ENCODE results near the gene ATP6V1B1. TPM values are rescaled to one million over a fixed set of nuclear protein-coding genes. Genes with fewer than 3 reads are reported as not detected.
A peak's percentile ranks its signal among the peaks of the same experiment; 100 is the strongest.

Gene ATP6V1B1
- total and polyA plus RNA-seq, 2 of the 13 experiments (the other 11 are each of a cell fraction or from before 2014, with no cell fraction given): 0.58 to 1.6 TPM

DNA sequence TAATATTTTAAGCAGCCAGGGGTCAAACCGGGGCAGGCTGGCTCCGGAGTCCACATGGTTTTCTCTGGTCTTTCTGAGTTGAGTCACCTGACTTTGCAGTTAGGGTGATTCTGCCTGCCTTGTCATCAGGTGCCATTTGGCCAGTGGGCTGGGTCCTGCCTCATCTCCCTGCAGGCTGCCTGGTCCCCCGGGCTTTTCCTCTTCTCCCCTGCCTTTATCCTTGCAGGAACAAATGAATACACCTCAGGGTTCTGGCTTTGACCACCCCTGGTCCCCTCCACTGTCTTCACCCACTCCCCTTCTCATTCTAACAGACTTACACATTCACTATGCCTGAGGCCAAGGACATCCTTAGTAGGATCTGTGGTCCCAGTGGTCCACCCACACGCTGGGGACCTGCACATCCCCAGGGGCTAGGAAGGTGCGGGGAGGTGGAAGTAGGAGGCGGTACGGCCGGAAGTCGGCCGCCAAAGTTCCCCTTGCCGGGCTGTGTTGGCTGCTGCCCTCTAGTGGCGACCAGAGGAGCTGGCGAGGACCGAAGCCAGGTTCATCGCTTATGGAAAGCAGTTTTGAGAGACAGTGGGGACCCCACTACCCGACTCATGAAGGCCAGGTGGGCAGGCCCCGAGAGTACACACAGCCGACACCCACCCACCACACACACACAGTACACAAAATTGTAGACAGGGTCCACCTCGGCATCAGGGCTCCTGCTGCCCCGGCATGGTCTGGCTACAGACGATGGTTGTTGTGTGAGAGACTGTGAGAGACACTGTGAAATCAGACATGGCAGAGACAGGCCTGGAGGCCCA lies 65.3 kb downstream of the ATP6V1B1 start (continued):
- no peak for TF ChIP-seq TAF15 (IDR thresholded peaks at IDR 0.05; ENCODE audit: low read depth, low read length, poor library complexity, severe bottlenecking)
- no peak for TF ChIP-seq ZSCAN20 (CRISPR knock-in tag; IDR thresholded peaks at IDR 0.05; ENCODE audit: borderline replicate concordance)
- no peak for TF ChIP-seq ZSCAN29 (CRISPR knock-in tag; conservative IDR thresholded peaks at IDR 0.05)
- no peak for TF ChIP-seq HNRNPH1 (optimal IDR thresholded peaks at IDR 0.05; ENCODE audit: low read depth, low read length)
- no peak for TF ChIP-seq SOX13 (IDR thresholded peaks at IDR 0.05)
- 0 out of 4 replicates have a peak, but pooled peaks of 1 of the 2 experiments have one; percentile 24 for TF ChIP-seq SOX13 (CRISPR knock-in tag; conservative IDR thresholded peaks at IDR 0.05 in 1 of 2, IDR thresholded peaks at IDR 0.05 in 1 of 2)
- TF ChIP-seq NR2F6 (IDR thresholded peaks at IDR 0.05): no peak
- TF ChIP-seq NR2F6 (CRISPR knock-in tag; IDR thresholded peaks at IDR 0.05): peak; percentile 38; the same call in 1 of the 2 replicates
- TF ChIP-seq, protein P1, sequence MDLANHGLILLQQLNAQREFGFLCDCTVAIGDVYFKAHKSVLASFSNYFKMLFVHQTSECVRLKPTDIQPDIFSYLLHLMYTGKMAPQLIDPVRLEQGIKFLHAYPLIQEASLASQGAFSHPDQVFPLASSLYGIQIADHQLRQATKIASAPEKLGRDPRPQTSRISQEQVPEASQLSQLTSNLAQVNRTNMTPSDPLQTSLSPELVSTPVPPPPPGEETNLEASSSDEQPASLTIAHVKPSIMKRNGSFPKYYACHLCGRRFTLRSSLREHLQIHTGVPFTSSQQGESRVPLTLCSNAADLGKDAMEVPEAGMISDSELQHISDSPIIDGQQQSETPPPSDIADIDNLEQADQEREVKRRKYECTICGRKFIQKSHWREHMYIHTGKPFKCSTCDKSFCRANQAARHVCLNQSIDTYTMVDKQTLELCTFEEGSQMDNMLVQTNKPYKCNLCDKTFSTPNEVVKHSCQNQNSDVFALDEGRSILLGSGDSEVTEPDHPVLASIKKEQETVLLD (CRISPR knock-in tag; IDR thresholded peaks at IDR 0.05; ENCODE audit: low read depth): no peak
- no peak for TF ChIP-seq ZNF660 (CRISPR knock-in tag; IDR thresholded peaks at IDR 0.05; ENCODE audit: borderline replicate concordance, low read depth)
- no peak for TF ChIP-seq ATF1 (CRISPR knock-in tag; IDR thresholded peaks at IDR 0.05)
- no peak for TF ChIP-seq ZNF678 (CRISPR knock-in tag; IDR thresholded peaks at IDR 0.05)
- TF ChIP-seq, protein P2, sequence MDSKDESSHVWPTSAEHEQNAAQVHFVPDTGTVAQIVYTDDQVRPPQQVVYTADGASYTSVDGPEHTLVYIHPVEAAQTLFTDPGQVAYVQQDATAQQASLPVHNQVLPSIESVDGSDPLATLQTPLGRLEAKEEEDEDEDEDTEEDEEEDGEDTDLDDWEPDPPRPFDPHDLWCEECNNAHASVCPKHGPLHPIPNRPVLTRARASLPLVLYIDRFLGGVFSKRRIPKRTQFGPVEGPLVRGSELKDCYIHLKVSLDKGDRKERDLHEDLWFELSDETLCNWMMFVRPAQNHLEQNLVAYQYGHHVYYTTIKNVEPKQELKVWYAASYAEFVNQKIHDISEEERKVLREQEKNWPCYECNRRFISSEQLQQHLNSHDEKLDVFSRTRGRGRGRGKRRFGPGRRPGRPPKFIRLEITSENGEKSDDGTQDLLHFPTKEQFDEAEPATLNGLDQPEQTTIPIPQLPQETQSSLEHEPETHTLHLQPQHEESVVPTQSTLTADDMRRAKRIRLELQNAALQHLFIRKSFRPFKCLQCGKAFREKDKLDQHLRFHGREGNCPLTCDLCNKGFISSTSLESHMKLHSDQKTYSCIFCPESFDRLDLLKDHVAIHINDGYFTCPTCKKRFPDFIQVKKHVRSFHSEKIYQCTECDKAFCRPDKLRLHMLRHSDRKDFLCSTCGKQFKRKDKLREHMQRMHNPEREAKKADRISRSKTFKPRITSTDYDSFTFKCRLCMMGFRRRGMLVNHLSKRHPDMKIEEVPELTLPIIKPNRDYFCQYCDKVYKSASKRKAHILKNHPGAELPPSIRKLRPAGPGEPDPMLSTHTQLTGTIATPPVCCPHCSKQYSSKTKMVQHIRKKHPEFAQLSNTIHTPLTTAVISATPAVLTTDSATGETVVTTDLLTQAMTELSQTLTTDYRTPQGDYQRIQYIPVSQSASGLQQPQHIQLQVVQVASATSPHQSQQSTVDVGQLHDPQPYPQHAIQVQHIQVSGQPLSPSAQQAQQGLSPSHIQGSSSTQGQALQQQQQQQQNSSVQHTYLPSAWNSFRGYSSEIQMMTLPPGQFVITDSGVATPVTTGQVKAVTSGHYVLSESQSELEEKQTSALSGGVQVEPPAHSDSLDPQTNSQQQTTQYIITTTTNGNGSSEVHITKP (CRISPR knock-in tag; IDR thresholded peaks at IDR 0.05; ENCODE audit: low read depth): no peak
- TF ChIP-seq, protein P3, sequence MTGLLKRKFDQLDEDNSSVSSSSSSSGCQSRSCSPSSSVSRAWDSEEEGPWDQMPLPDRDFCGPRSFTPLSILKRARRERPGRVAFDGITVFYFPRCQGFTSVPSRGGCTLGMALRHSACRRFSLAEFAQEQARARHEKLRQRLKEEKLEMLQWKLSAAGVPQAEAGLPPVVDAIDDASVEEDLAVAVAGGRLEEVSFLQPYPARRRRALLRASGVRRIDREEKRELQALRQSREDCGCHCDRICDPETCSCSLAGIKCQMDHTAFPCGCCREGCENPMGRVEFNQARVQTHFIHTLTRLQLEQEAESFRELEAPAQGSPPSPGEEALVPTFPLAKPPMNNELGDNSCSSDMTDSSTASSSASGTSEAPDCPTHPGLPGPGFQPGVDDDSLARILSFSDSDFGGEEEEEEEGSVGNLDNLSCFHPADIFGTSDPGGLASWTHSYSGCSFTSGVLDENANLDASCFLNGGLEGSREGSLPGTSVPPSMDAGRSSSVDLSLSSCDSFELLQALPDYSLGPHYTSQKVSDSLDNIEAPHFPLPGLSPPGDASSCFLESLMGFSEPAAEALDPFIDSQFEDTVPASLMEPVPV (CRISPR knock-in tag; IDR thresholded peaks at IDR 0.05): 0 out of 2 replicates have a peak, but pooled peaks have one; percentile 46
- TF ChIP-seq ERF (CRISPR knock-in tag; IDR thresholded peaks at IDR 0.05): peak; percentile 56
- TF ChIP-seq, protein P4, sequence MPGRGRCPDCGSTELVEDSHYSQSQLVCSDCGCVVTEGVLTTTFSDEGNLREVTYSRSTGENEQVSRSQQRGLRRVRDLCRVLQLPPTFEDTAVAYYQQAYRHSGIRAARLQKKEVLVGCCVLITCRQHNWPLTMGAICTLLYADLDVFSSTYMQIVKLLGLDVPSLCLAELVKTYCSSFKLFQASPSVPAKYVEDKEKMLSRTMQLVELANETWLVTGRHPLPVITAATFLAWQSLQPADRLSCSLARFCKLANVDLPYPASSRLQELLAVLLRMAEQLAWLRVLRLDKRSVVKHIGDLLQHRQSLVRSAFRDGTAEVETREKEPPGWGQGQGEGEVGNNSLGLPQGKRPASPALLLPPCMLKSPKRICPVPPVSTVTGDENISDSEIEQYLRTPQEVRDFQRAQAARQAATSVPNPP (CRISPR knock-in tag; IDR thresholded peaks at IDR 0.05): peak; percentile 51; the same call in 1 of the 2 replicates
- TF ChIP-seq, protein P5, sequence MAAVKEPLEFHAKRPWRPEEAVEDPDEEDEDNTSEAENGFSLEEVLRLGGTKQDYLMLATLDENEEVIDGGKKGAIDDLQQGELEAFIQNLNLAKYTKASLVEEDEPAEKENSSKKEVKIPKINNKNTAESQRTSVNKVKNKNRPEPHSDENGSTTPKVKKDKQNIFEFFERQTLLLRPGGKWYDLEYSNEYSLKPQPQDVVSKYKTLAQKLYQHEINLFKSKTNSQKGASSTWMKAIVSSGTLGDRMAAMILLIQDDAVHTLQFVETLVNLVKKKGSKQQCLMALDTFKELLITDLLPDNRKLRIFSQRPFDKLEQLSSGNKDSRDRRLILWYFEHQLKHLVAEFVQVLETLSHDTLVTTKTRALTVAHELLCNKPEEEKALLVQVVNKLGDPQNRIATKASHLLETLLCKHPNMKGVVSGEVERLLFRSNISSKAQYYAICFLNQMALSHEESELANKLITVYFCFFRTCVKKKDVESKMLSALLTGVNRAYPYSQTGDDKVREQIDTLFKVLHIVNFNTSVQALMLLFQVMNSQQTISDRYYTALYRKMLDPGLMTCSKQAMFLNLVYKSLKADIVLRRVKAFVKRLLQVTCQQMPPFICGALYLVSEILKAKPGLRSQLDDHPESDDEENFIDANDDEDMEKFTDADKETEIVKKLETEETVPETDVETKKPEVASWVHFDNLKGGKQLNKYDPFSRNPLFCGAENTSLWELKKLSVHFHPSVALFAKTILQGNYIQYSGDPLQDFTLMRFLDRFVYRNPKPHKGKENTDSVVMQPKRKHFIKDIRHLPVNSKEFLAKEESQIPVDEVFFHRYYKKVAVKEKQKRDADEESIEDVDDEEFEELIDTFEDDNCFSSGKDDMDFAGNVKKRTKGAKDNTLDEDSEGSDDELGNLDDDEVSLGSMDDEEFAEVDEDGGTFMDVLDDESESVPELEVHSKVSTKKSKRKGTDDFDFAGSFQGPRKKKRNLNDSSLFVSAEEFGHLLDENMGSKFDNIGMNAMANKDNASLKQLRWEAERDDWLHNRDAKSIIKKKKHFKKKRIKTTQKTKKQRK (IDR thresholded peaks at IDR 0.05; ENCODE audit: low read length): no peak

Measured in HepG2 (cell line).